Progenitor cell of endocrine pancreas (in vitro differentiated cells): ENCODE data around the gene FAM98B. TPM values are rescaled to one million over a fixed set of nuclear protein-coding genes. Genes with fewer than 3 reads are reported as not detected.
"Not testable (repeated sequence)": the region's sequence is repeated elsewhere in the genome, so short reads cannot be mapped to it uniquely, and the experiment has no call there.

Experiments
- DNase-seq: peaks from one replicate; pipeline ENCODE4 v3.0.0; 2021; ENCODE audit warnings: low spot score; ENCODE audit not compliant: unreplicated experiment
- H3K27ac Mint-ChIP-seq: 2 replicates; pipeline ENCODE4 v1.8.0; 2021; ENCODE audit warnings: mild to moderate bottlenecking, moderate library complexity, mixed read lengths
- H3K27me3 Mint-ChIP-seq: 2 replicates; pipeline ENCODE4 v1.8.0; 2021; ENCODE audit warnings: mixed read lengths
- H3K36me3 Mint-ChIP-seq: 2 replicates; pipeline ENCODE4 v1.8.0; 2022; ENCODE audit warnings: mixed read lengths; ENCODE audit not compliant: insufficient read depth
- H3K4me1 Mint-ChIP-seq: 2 replicates; pipeline ENCODE4 v1.8.0; 2021; ENCODE audit warnings: low read depth, mixed read lengths
- H3K4me3 Mint-ChIP-seq: 2 replicates; pipeline ENCODE4 v1.8.0; 2021; ENCODE audit warnings: low read depth, mild to moderate bottlenecking, moderate library complexity, mixed read lengths
- H3K9me3 Mint-ChIP-seq: 2 replicates; pipeline ENCODE4 v1.8.0; 2021; ENCODE audit warnings: low read depth, mixed read lengths
- CTCF ChIP-seq: fragments of 200-600 bp; sonication (generic); IDR thresholded peaks from one replicate; pipeline ENCODE4 v1.5.0; 2021; ENCODE audit warnings: antibody characterized with exemption, mild to moderate bottlenecking; ENCODE audit not compliant: unreplicated experiment
- total RNA-seq: library from RNA; stranded (reverse); gene quantifications from 2 replicates; pipeline ENCODE4 v1.2.1, GENCODE V29; 2021

FAM98B gene
- total RNA-seq, 1 donor from 2014 or later = 50.8 TPM

GRCh38 chr15:38430106-38430760, 23.7 kb upstream of the FAM98B start:
- Mint-ChIP-seq H3K4me1 (peaks cover 2% of the 10 kb centered on the region), H3K9me3 (no peaks in the 10 kb centered on the region), H3K36me3 (no peaks in the 10 kb centered on the region), H3K27ac (no peak overlapping the region), H3K27me3 (peaks cover 14% of the 10 kb centered on the region), H3K4me3 (no peak overlapping the region)
- no peak for DNase-seq
- TF ChIP-seq CTCF = no peak

GRCh38 chr15:38436993-38437392, 16.9 kb upstream of the FAM98B start:
- DNase-seq = no peak
- no peak for TF ChIP-seq CTCF
- H3K27me3 Mint-ChIP-seq = peaks cover 27% of the 10 kb centered on the region
- H3K27ac Mint-ChIP-seq = no peak overlapping the region
- peaks cover 5% of the 10 kb centered on the region for H3K9me3 Mint-ChIP-seq
- H3K4me3 Mint-ChIP-seq = no peak overlapping the region
- peaks cover 6% of the 10 kb centered on the region for H3K4me1 Mint-ChIP-seq
- H3K36me3 Mint-ChIP-seq = no peaks in the 10 kb centered on the region

GRCh38 chr15:38437603-38438002, 16.3 kb upstream of the FAM98B start:
- not testable (repeated sequence) for H3K36me3 Mint-ChIP-seq, H3K9me3 Mint-ChIP-seq, H3K27ac Mint-ChIP-seq, H3K4me3 Mint-ChIP-seq, DNase-seq, H3K4me1 Mint-ChIP-seq
- peaks cover 27% of the 10 kb centered on the region for H3K27me3 Mint-ChIP-seq

GRCh38 chr15:38438031-38438986, 15.6 kb upstream of the FAM98B start:
- H3K27ac Mint-ChIP-seq = no peak overlapping the region
- DNase-seq = no peak
- no peak overlapping the region for H3K4me3 Mint-ChIP-seq
- H3K9me3 Mint-ChIP-seq = peaks cover 5% of the 10 kb centered on the region
- TF ChIP-seq CTCF = no peak
- H3K36me3 Mint-ChIP-seq = no peaks in the 10 kb centered on the region
- H3K4me1 Mint-ChIP-seq = peaks cover 6% of the 10 kb centered on the region
- peaks cover 31% of the 10 kb centered on the region for H3K27me3 Mint-ChIP-seq

- peaks cover 4% of the 10 kb centered on the region for H3K4me1 Mint-ChIP-seq
- H3K27me3 Mint-ChIP-seq = peaks cover 31% of the 10 kb centered on the region
- peak; percentile 32 for DNase-seq
- H3K9me3 Mint-ChIP-seq = peaks cover 5% of the 10 kb centered on the region
- no peaks in the 10 kb centered on the region for H3K36me3 Mint-ChIP-seq
- H3K27ac Mint-ChIP-seq = peak overlapping the region; percentile 51
- TF ChIP-seq CTCF = peak; percentile 91
- no peak overlapping the region for H3K4me3 Mint-ChIP-seq
These were observed 13.4 kb upstream of the FAM98B start for GRCh38 chr15:38440353-38441129.
